Ishikawa (cell line): ENCODE data around the gene SLC29A1.

ENCODE experiments used
- CREB1 ChIP-seq: IDR thresholded peaks from 2 replicates; pipeline ENCODE4 v1.6.1; 2012; ENCODE audit warnings: low read depth
- EP300 ChIP-seq: IDR thresholded peaks from 2 replicates; pipeline ENCODE4 v1.6.1; 2012; ENCODE audit warnings: borderline replicate concordance
- MAX ChIP-seq: IDR thresholded peaks from 2 replicates; pipeline ENCODE4 v1.6.1; 2012
- RAD21 ChIP-seq: IDR thresholded peaks from 2 replicates; pipeline ENCODE4 v1.6.1; 2012; ENCODE audit warnings: low read depth
- USF1 ChIP-seq: IDR thresholded peaks from 2 replicates; pipeline ENCODE4 v1.6.1; 2012
- TF ChIP-seq, protein P1 (sequence below): IDR thresholded peaks from 2 replicates; pipeline ENCODE4 v1.6.1; 2012; ENCODE audit warnings: low read depth, mild to moderate bottlenecking

GRCh38 chr6:44257753-44258324 is 34.4 kb downstream of the SLC29A1 start:
- no peak for TF ChIP-seq MAX
- TF ChIP-seq RAD21 = no peak
- TF ChIP-seq USF1 = no peak
- no peak for TF ChIP-seq EP300
- TF ChIP-seq, protein P1, sequence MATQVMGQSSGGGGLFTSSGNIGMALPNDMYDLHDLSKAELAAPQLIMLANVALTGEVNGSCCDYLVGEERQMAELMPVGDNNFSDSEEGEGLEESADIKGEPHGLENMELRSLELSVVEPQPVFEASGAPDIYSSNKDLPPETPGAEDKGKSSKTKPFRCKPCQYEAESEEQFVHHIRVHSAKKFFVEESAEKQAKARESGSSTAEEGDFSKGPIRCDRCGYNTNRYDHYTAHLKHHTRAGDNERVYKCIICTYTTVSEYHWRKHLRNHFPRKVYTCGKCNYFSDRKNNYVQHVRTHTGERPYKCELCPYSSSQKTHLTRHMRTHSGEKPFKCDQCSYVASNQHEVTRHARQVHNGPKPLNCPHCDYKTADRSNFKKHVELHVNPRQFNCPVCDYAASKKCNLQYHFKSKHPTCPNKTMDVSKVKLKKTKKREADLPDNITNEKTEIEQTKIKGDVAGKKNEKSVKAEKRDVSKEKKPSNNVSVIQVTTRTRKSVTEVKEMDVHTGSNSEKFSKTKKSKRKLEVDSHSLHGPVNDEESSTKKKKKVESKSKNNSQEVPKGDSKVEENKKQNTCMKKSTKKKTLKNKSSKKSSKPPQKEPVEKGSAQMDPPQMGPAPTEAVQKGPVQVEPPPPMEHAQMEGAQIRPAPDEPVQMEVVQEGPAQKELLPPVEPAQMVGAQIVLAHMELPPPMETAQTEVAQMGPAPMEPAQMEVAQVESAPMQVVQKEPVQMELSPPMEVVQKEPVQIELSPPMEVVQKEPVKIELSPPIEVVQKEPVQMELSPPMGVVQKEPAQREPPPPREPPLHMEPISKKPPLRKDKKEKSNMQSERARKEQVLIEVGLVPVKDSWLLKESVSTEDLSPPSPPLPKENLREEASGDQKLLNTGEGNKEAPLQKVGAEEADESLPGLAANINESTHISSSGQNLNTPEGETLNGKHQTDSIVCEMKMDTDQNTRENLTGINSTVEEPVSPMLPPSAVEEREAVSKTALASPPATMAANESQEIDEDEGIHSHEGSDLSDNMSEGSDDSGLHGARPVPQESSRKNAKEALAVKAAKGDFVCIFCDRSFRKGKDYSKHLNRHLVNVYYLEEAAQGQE = no peak
- TF ChIP-seq CREB1 = no peak
